ENCODE measurements around the gene NPC2. TPM values are rescaled to one million over a fixed set of nuclear protein-coding genes. Genes with fewer than 3 reads are reported as not detected.

NPC2 gene
- total and polyA plus RNA-seq, 9 of the 15 experiments (the other 6 are each of a cell fraction or from before 2014, with no cell fraction given) = 16.6 to 74.1 (median 32.6) TPM

- TF ChIP-seq CTCF (IDR thresholded peaks at IDR 0.05 in 2 of 3, conservative IDR thresholded peaks at IDR 0.05 in 1 of 3; ENCODE audit: insufficient read depth in 2 of 3, low read depth in 1 of 3, low read length in 3 of 3) = peak; percentile 64 to 69 (median 65)
- TF ChIP-seq CBFB (CRISPR knock-in tag; IDR thresholded peaks at IDR 0.05) = no peak
- 0 out of 2 replicates have a peak, but pooled peaks have one; percentile 12 for TF ChIP-seq SMC3 (conservative IDR thresholded peaks at IDR 0.05; ENCODE audit: insufficient read depth, low read depth, low read length)
- TF ChIP-seq MLX (CRISPR knock-in tag; conservative IDR thresholded peaks at IDR 0.05) = no peak
- no peak for TF ChIP-seq GATA2 (CRISPR knock-in tag; IDR thresholded peaks at IDR 0.05)
- TF ChIP-seq YY1 (IDR thresholded peaks at IDR 0.05; ENCODE audit: borderline replicate concordance in 1 of 3, control insufficient read depth in 1 of 3, extremely low read depth in 1 of 3, insufficient read depth in 3 of 3, insufficient read length in 1 of 3, insufficient replicate concordance in 2 of 3, low read depth in 1 of 3, low read length in 2 of 3) = no peak
- no peak for TF ChIP-seq U2AF2 (optimal IDR thresholded peaks at IDR 0.05; ENCODE audit: low read depth, low read length)
- no peak for TF ChIP-seq E2F5 (CRISPR knock-in tag; IDR thresholded peaks at IDR 0.05)
- TF ChIP-seq RFX5 (IDR thresholded peaks at IDR 0.05; ENCODE audit: low read depth, low read length) = no peak
- TF ChIP-seq MXI1 (IDR thresholded peaks at IDR 0.05; ENCODE audit: low read depth, low read length) = no peak
- TF ChIP-seq CREB5 (CRISPR knock-in tag; IDR thresholded peaks at IDR 0.05) = no peak
- TF ChIP-seq ZNF239 (CRISPR knock-in tag; IDR thresholded peaks at IDR 0.05) = no peak
- no peak for TF ChIP-seq PCBP2 (IDR thresholded peaks at IDR 0.05; ENCODE audit: low read depth, low read length, poor library complexity, severe bottlenecking)
- TF ChIP-seq CBX5 (IDR thresholded peaks at IDR 0.05; ENCODE audit: borderline replicate concordance, low read depth) = no peak
- no peak for TF ChIP-seq SAFB (IDR thresholded peaks at IDR 0.05; ENCODE audit: borderline replicate concordance, low read depth, low read length)
- no peak for TF ChIP-seq SMAD3 (CRISPR knock-in tag; conservative IDR thresholded peaks at IDR 0.05)
- TF ChIP-seq RAD21 (CRISPR knock-in tag; conservative IDR thresholded peaks at IDR 0.05 in 1 of 2, IDR thresholded peaks at IDR 0.05 in 1 of 2) = peak; percentile 7 to 52; a peak in 2 of 4 replicates
- TF ChIP-seq GTF2E2 (tag; IDR thresholded peaks at IDR 0.05) = no peak
- no peak for TF ChIP-seq ZNF175 (CRISPR knock-in tag; IDR thresholded peaks at IDR 0.05; ENCODE audit: low read depth)
- no peak for TF ChIP-seq TAL1 (IDR thresholded peaks at IDR 0.05)
- no peak for TF ChIP-seq RBM14 (IDR thresholded peaks at IDR 0.05; ENCODE audit: borderline replicate concordance, insufficient read depth, low read depth, low read length)
Measured at GRCh38 chr14:74501135-74501614, 8.1 kb upstream of the NPC2 start (continued).

Data from K562 (cell line).